ENCODE results near the gene PTPRF.

The PTPRF gene

DNA sequence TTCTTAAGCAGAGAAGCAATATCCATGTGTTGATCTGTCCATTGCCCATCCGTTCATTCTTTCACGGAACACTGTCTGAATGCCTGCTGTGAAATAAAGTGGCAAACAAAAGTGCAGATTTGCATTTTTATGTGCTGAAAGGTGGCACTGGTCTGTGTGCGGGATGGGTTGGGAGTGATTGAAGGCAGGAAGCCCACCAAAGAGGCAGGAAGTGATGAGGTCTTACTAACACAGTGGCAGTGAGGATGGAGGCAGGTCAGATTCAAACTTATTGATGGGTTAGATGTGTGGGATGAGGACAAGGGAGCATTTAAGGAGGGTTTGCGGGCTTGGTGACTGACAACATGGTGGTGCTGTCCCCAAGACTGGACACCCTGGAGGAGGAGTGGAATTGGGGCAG, 8.3 kb downstream of the PTPRF start:
- Histone ChIP-seq H3K27ac (no peak overlapping the region), H3K27me3 (peaks cover 9% of the 10 kb centered on the region), H3K4me3 (ENCODE audit: low read depth in 1 of 2, low read length in 1 of 2) (no peak overlapping the region), H3K9me3 (no peaks in the 10 kb centered on the region), H3K4me1 (ENCODE audit: control insufficient read depth in 1 of 2, insufficient read depth in 1 of 2, low read depth in 1 of 2, low read length in 1 of 2) (no peaks in the 10 kb centered on the region), H3K36me3 (no peaks in the 10 kb centered on the region)
- no peak for TF ChIP-seq CTCF (IDR thresholded peaks at IDR 0.05)

GRCh38 chr1:43539726-43540434, 9.2 kb downstream of the PTPRF start:
- no peak overlapping the region for H3K4me3 ChIP-seq (ENCODE audit: low read depth in 1 of 2, low read length in 1 of 2)
- H3K9me3 ChIP-seq, result no peaks in the 10 kb centered on the region
- H3K36me3 ChIP-seq, result no peaks in the 10 kb centered on the region
- no peaks in the 10 kb centered on the region for H3K4me1 ChIP-seq (ENCODE audit: control insufficient read depth in 1 of 2, insufficient read depth in 1 of 2, low read depth in 1 of 2, low read length in 1 of 2)
- TF ChIP-seq CTCF (IDR thresholded peaks at IDR 0.05), result no peak
- H3K27ac ChIP-seq, result no peak overlapping the region
- H3K27me3 ChIP-seq, result peaks cover under 1% of the 10 kb centered on the region

- Histone ChIP-seq H3K4me1 (ENCODE audit: control insufficient read depth in 1 of 2, insufficient read depth in 1 of 2, low read depth in 1 of 2, low read length in 1 of 2) (no peaks in the 10 kb centered on the region), H3K9me3 (no peaks in the 10 kb centered on the region), H3K27me3 (no peaks in the 10 kb centered on the region), H3K4me3 (ENCODE audit: low read depth in 1 of 2, low read length in 1 of 2) (no peak overlapping the region), H3K27ac (no peak overlapping the region), H3K36me3 (no peaks in the 10 kb centered on the region)
- TF ChIP-seq CTCF (IDR thresholded peaks at IDR 0.05), result no peak
Observed at GRCh38 chr1:43540653-43541071, 10.0 kb downstream of the PTPRF start.

DNA sequence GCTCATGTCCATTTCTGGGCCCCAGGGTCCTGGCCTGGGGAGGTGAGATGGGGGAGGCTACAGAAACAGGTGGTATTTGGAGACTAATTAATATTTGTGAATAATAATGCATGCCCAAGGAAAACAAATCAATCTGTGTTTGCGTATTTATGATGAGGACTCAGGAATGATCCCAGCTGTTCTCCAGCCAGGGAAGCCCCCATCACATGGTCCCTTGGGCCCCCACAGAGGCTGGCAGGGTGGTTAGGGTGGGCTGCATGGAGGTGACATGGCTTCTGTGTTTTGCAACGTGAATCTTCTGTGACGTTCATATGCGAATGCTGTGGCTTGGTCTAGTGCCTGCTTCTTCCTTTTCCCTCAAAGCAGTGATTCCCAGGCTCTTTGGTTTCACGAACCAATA, 10.5 kb downstream of the PTPRF start:
- TF ChIP-seq CTCF (IDR thresholded peaks at IDR 0.05), result no peak
- no peaks in the 10 kb centered on the region for H3K36me3 ChIP-seq
- H3K27me3 ChIP-seq, result no peaks in the 10 kb centered on the region
- no peak overlapping the region for H3K4me3 ChIP-seq (ENCODE audit: low read depth in 1 of 2, low read length in 1 of 2)
- no peaks in the 10 kb centered on the region for H3K9me3 ChIP-seq
- H3K27ac ChIP-seq, result no peak overlapping the region
- H3K4me1 ChIP-seq (ENCODE audit: control insufficient read depth in 1 of 2, insufficient read depth in 1 of 2, low read depth in 1 of 2, low read length in 1 of 2), result no peaks in the 10 kb centered on the region

- H3K36me3 ChIP-seq, result no peaks in the 10 kb centered on the region
- H3K27me3 ChIP-seq, result no peaks in the 10 kb centered on the region
- H3K4me1 ChIP-seq (ENCODE audit: control insufficient read depth in 1 of 2, insufficient read depth in 1 of 2, low read depth in 1 of 2, low read length in 1 of 2), result no peaks in the 10 kb centered on the region
- no peaks in the 10 kb centered on the region for H3K9me3 ChIP-seq
- H3K27ac ChIP-seq, result no peak overlapping the region
- H3K4me3 ChIP-seq (ENCODE audit: low read depth in 1 of 2, low read length in 1 of 2), result no peak overlapping the region
- no peak for TF ChIP-seq CTCF (IDR thresholded peaks at IDR 0.05)
Observed at GRCh38 chr1:43541721-43542401, 11.2 kb downstream of the PTPRF start.
